ENCODE results near the gene FNDC3B.
"Not testable (repeated sequence)": the region's sequence is repeated elsewhere in the genome, so short reads cannot be mapped to it uniquely, and the experiment has no call there.

The FNDC3B gene

DNA sequence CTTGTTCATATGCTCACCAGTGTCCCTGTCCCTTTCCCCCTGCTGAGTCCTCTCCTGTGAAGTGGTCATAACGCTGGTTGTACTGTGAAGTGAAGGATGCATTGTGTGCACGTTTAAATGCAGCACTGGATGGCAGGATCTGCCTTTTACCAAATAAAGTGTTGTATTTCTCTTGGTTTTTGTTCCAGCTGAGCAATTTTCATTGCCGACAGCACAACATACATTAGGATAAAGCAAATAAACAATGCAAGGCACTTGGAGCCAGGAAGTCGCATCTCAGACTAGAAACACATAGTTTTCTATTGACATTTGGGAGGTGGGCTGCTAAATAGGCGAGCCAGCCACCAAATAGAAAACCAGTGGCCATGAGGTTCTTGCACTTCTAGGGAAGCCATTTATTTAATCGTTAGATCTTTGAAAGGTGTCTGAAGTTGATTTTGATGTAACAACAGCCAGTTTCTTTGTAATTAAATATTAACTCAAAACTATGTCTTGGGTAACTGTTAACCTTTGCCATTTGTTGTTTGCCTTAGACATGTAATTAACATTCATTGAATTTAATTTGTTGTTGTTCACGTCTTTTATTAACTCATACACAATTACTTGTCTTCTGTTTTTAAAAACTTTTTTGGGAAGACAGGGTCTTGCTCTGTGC, 185.3 kb downstream of the FNDC3B start:
- no peak for DNase-seq

- DNase-seq: no peak
Observed at GRCh38 chr3:172225215-172225707, 185.9 kb downstream of the FNDC3B start.

GRCh38 chr3:172226831-172227230, 187.5 kb downstream of the FNDC3B start:
- no peak for DNase-seq

DNA sequence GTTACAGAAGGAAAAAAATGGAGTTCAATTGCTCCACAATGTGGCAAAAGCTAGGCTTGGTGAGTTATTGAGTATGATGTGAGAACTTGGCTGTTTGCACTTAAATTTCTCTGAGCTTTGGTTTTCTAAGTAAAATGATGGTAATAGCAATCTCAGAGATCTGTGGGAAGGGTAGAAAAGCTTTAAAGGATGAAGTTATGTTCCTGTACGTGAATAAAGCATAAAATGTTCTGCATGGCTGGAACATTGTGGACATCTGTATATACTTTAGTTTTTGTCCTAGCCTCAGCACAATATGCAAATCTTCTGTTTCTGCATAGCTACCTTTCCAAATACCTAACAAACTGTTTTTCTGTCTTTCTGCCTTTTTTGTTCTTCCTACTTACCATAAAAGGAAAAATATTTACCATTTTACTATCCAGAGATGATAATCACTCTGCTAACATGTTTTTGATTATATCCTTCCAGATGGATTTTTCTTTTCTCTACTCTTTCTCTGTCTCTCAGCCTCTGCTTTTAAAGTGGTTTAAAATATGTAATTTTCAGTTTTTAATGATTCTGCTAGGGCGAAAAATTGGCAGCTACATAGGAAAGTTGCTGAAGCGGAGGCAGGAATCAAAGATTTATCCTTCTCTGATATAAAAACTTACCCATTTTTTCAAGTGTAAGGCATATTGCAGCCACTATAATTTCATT, 188.1 kb downstream of the FNDC3B start:
- DNase-seq: no peak

- DNase-seq: no peak
Observed at GRCh38 chr3:172228036-172228415, 188.6 kb downstream of the FNDC3B start.

- DNase-seq: no peak
Observed at GRCh38 chr3:172229462-172229861, 190.1 kb downstream of the FNDC3B start.

- DNase-seq: no peak
Observed at GRCh38 chr3:172231318-172231901, 192.0 kb downstream of the FNDC3B start.

DNA sequence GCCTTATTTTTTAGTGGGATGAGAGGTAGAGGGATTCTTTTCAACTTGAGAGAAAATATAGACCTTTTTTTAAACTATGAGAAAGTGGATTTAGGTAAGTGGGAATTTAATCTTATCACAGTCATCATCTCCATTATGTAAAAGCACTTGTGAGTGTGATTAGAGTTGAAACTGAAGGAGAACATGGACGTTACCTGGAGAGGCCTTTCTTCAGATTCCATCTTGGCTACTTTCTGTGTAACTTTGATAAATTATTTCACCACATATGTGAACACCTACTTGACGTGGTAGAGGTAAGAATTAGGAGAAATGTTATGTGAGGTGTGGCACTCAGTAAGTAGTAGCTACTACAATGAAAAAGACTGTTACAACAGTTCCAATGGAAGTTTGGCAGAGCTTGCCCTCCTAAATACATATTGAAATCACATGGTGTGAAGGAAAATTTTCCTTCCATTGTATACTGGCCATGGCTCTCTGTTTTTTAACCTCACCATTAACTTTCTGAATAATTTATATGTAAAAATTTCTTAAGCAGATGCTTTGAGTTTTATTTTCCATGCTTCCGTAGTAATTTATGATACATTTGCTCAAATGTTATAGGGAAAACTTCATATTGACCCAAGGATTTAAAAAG, 193.3 kb downstream of the FNDC3B start:
- DNase-seq: no peak

GRCh38 chr3:172233474-172234277, 194.3 kb downstream of the FNDC3B start:
- no peak for DNase-seq

DNA sequence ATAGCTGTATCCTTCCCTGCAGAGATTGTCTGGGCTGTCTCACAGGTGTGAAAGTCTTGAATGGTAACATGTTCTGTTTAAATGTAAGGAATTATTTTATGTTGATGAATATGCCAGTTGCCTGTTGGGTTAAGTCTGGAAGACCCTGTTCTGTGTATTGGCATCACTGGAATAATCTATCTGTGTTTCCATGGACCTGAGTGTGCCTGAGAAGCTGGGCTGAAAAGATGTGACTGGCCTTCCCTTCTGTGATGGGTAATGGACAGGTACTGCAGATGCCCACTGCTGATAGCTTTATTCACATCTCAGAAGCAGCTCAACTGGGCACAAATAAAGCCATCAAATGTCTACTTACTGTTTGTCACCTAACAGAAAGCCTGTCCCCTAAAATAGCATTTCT, 196.3 kb downstream of the FNDC3B start:
- DNase-seq: no peak

GRCh38 chr3:172236771-172237742, 197.7 kb downstream of the FNDC3B start:
- DNase-seq: no peak

GRCh38 chr3:172238188-172238587, 198.8 kb downstream of the FNDC3B start:
- no peak for DNase-seq

- DNase-seq: no peak
Observed at GRCh38 chr3:172239218-172239790, 199.9 kb downstream of the FNDC3B start.

- no peak for DNase-seq
Observed at GRCh38 chr3:172241405-172241804, 202.0 kb downstream of the FNDC3B start.

DNA sequence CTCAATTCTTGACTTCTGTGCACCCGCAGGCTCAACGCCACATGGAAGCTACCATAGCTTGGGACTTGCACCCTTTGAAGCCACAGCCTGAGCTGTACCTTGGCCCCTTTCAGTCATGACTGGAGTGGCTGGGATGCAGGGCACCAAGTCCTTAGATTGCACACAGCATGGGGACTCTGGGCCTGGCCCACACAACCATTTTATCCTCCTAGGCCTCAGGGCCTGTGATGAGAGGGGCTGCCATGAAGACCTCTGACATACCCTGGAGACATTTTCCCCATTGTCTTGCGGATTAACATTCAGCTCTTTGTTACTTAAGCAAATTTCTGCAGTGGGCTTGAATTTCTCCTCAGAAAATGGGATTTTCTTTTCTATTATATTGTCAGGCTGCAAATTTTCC, 203.1 kb downstream of the FNDC3B start:
- not testable (repeated sequence) for DNase-seq

GRCh38 chr3:172243376-172243775, 204.0 kb downstream of the FNDC3B start:
- not testable (repeated sequence) for DNase-seq

DNA sequence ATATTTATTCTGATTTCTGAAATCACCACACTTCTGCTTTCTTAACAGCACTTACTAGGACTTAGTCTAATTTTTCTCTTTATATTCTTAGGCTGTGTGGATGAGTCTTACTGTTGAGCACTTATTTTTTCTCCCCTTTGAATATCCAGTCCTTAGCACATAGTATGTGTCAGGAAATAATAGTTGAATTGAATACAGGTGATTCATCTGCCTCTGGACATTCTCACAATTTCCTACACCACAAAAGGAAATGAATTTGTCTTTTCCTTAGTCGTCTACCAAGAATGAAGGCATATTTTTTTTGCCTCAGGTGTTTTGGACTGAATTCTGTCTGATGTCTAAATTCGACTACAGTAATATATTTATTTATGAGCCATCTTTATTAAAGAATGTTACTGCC, 204.6 kb downstream of the FNDC3B start:
- no peak for DNase-seq

GRCh38 chr3:172245241-172245640, 205.9 kb downstream of the FNDC3B start:
- no peak for DNase-seq

DNA sequence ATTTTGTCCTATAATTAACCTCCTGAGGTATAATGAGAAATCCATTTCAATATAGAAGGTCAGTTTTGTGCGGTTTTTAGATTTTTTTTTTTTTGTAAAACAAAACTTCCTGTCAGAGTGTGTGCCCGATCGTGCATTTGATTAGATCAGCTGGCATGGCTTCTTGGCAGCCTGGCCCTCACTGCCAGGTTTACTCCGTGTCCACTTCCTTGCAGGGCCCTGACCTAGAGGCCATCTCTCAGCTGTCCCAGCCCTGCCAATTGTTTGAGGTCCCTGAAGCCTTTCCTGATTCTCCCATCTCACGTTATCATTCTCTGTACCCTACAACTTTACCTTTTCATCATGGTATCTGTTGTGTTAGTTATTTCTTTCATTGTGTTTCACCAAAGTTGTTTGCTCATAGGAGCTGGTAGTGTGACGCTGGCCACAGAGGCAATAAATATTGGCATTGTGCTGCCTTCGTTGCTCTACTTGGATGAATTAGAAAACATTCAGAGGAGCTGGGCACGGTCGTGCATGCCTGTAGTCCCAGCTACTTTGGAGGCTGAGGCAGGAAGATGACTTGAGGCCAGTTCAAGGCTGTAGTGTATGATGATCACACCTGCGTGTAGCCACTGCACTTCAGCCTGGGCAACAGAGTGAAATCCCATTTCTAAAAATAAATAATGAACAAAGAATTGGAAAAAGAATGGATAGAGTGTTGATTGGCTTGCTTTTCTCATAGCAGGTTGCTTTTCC, 206.9 kb downstream of the FNDC3B start:
- DNase-seq: no peak

DNA sequence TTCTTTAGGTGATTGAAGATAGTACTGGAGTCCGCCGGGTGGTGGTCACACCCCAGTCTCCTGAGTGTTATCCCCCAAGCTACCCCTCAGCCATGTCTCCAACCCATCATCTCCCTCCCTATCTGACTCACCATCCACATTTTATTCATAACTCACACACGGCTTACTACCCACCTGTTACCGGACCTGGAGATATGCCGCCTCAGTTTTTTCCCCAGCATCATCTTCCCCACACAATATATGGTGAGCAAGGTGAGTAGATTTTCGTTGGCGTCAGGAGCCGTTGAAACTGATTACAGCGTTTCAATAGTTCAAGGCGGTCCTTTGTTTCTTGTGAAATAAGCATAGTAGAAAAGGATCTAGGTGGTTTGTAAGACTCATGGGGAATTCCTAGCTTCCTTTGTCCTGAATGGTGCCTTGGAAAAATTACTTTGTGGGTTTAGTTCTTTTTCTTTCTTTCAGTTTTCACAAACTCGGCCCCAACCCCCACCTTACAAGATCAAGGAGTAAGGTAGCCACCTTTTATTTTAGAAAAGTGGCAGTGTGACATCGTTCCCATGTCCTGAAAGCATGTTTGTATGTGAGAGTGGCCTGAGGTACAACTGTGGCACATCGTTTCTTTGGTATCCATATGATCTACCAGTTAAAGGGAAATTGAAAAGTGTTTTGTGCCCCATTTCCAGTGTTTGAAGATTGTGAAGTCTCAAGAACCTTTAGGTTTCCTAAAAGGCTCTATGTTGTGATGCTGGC, 208.3 kb downstream of the FNDC3B start:
- DNase-seq: no peak
